ENCODE data around the gene CILP.

The CILP gene

GRCh38 chr15:65210770-65211481, at the start of gene CILP:
CILP (minus strand) TSS chr15:65211473; CDS start chr15:65209755, 1,718 bp downstream.
- no peak for DNase-seq (ENCODE audit: low spot score)
- TF ChIP-seq CTCF (IDR thresholded peaks at IDR 0.05; ENCODE audit: extremely low read depth, missing control alignments): no peak

GRCh38 chr15:65260968-65261367, 49.7 kb upstream of the CILP start:
- TF ChIP-seq CTCF (IDR thresholded peaks at IDR 0.05; ENCODE audit: extremely low read depth, missing control alignments): no peak
- DNase-seq (ENCODE audit: low spot score): no peak

- no peak for TF ChIP-seq CTCF (IDR thresholded peaks at IDR 0.05; ENCODE audit: extremely low read depth, missing control alignments)
- no peak for DNase-seq (ENCODE audit: low spot score)
Observed at GRCh38 chr15:65259367-65259797, 48.1 kb upstream of the CILP start.

GRCh38 chr15:65258375-65259262, 47.3 kb upstream of the CILP start:
- no peak for DNase-seq (ENCODE audit: low spot score)
- TF ChIP-seq CTCF (IDR thresholded peaks at IDR 0.05; ENCODE audit: extremely low read depth, missing control alignments): no peak

GRCh38 chr15:65255486-65256140, 44.3 kb upstream of the CILP start:
- no peak for TF ChIP-seq CTCF (IDR thresholded peaks at IDR 0.05; ENCODE audit: extremely low read depth, missing control alignments)

GRCh38 chr15:65254758-65255157, 43.5 kb upstream of the CILP start:
- DNase-seq (ENCODE audit: low spot score): no peak
- TF ChIP-seq CTCF (IDR thresholded peaks at IDR 0.05; ENCODE audit: extremely low read depth, missing control alignments): no peak

More at GRCh38 chr15:65255486-65256140, 44.3 kb upstream of the CILP start:
- DNase-seq (ENCODE audit: low spot score): no peak

Measured in GM20000 (cell line).